ENCODE data around the gene S100A3. TPM values are rescaled to one million over a fixed set of nuclear protein-coding genes. Genes with fewer than 3 reads are reported as not detected.
A peak's percentile ranks its signal among the peaks of the same experiment; 100 is the strongest.
"Not testable (repeated sequence)": the region's sequence is repeated elsewhere in the genome, so short reads cannot be mapped to it uniquely, and the experiment has no call there.

Gene S100A3, protein sequence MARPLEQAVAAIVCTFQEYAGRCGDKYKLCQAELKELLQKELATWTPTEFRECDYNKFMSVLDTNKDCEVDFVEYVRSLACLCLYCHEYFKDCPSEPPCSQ
- total RNA-seq, result not detected
- long read RNA-seq, result 0 reads

DNA sequence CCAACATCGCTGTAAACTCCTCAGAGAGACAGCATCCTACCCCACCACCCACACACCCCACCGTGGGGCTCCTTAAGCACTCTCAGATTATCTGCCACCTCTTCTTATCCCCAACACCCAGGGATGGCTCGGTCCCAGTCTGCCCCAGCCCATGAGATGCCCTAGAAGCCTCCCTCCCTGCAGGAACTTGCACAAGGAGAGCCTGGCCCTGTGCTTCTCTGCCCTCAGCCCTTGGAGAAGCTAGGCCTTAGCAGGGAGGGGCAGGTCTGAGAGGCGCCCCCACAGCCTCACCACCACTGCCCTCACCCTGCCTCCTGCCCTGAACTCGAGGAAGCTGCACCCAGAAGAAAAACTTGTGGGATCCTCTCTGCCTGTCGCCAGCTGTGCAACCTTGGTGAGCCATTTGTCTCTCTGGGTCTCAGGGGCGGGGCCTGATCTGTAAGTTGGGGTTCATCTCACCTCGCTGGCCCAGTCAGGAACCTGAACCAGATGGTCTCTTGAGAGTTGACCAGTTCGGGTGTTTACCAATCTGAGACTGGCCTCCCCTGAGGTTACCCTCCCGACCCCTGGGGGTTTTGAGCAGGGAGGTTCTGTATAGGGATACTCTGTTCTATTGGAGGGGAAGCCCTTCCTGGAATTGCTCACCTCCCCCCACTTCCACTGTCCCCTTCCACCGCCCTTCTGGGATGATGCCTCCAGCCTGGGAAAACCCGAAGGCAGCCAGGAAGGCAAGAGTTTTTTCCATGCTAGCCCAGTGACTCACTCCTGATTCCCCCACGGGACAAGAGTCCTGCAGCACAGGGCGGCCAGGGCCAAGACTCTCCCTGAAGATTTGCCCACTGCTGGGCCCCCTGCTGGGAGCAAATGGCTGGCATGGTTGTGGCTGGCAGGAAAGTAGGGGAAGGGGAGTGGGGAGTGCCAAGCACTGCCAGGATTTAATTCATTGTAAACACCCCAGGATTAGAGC lies at the start of gene S100A3:
Gene S100A3, minus strand, starts transcription at position 537 of the 967 bp plus-strand sequence. CDS start 773 bp downstream, outside the sequence.
- intact Hi-C loops (cut with DNase I, micrococcal nuclease), result no loop called here
- DNase-seq (peak in 1 of 2 donors; percentile 59), ATAC-seq (no peak)

DNA sequence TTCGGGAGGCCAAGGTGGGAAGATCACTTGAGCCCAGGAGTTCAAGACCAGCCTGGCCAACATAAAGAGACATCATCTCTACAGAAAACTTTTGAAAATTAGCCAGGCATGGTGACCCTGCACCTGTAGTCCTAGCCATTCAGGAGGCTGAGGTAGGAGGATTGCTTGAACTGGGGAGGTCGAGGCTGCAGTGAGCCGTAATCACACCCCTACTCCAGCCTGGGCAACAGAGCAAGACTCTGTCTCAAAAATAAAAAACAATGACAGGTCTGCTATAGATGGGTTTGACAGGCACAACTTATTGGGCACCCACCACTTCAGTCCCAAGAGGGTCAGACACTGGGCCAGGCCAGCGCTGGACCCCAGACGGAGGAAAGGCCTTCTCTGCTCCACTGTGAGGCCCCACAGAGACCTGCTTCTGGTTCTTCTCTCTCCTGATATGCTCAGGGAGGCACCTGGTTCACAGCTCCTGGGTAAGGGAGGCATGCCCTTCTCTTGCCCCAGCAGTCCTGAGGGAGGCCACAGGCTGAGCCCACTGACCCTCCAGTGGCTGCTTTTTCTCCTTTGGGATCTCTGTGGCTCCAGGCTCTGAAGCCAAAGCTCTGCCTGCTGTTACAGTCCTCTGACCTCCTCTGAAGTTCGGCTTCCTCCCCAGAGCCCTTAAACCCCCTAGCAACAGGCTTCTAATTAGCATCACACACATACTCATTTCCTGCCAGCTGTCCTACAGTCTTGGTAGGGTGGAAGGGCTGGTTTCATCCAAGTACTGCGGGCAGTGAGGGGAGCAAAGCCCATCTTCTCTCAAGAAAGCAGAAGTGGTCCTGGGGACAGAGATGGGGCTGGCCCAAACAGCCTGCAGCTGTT lies 49.5 kb upstream of the S100A3 start:
- DNase-seq (no peak), ATAC-seq (peak; percentile 34)
- intact Hi-C loops (cut with DNase I, micrococcal nuclease), result no loop called here

DNA sequence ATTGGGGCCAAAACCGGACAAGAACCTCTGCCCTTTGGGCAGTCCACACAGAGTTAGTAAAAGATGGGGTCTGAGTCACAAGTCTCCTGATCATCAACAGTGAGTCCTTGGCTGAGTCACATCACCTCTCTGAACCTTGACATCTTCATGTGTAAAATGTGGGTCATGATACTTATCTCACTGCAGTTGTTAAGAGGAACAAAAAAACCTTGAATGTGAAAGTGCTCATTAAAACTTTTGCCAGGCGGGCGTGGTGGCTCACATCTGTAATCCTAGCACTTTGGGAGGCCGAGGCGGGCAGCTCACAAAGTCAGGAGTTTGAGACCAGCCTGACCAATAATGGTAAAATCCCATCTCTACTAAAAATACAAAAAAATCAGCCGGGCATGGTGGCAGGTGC lies 48.1 kb upstream of the S100A3 start:
- ATAC-seq, result peak; percentile 84
- intact Hi-C loops (cut with DNase I, micrococcal nuclease), result no loop called here
- DNase-seq, result no peak

DNA sequence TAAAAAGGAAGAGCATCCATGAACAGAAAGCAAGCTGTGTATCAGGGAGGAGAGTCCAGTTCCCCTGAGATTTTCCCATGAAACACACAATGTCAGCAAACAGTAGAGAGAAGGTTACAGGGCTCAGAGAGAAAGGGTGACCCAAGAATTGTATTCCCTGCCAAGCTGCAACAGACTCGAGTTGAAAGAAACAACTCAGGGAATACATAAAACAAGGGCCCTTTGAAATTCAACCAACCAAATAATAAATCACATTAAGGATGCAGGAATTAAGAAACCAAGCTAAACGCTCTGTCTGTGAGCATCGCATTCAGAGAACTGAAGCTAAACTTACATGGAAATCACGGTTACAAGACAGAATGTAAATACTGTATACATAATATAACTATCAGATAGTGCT lies 43.7 kb upstream of the S100A3 start:
- intact Hi-C loops (cut with DNase I, micrococcal nuclease), result no loop called here
- DNase-seq, result no peak
- no peak for ATAC-seq

DNA sequence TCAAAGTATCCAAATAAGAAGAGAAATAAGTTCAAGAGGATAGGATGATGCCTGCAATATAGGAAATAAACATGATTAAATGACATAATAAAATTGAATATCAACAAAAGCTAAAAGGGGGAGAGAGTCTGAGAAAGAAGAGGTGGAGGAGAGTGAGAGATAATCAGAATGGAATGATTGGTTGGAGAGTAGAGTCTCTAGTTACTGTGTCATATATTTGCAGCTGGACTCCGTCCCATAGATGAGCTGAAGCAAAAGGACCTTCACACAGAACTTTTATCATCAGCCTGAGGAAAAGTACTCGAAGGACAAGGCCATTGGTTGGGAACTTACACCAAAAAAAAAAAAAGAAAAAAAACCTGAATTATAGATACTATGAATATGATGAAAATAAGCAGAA lies 39.4 kb upstream of the S100A3 start:
- DNase-seq (no peak), ATAC-seq (no peak)

DNA sequence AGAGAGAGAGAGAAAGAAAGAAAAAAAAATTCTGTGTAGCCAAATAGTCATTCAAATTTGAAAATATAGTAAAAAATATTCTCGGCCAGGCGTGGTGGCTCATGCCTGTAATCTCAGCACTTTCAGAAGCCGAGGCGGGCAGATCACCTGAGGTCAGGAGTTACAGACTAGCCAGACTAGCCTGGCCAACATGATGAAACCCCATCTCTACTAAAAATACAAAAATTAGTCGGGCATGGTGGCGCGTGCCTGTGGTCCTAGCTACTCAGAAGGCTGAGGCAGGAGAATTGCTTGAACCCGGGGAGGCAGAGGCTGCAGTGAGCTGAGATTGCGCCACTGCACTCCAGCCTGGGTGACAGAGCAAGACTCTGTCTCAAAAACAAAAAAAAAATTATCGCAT lies 39.0 kb upstream of the S100A3 start:
- ATAC-seq; DNase-seq; intact Hi-C loops (cut with DNase I, micrococcal nuclease): not testable (repeated sequence)

More for the DNA sequence above, 39.4 kb upstream of the S100A3 start:
- intact Hi-C loops (cut with DNase I, micrococcal nuclease), result no loop called here

DNA sequence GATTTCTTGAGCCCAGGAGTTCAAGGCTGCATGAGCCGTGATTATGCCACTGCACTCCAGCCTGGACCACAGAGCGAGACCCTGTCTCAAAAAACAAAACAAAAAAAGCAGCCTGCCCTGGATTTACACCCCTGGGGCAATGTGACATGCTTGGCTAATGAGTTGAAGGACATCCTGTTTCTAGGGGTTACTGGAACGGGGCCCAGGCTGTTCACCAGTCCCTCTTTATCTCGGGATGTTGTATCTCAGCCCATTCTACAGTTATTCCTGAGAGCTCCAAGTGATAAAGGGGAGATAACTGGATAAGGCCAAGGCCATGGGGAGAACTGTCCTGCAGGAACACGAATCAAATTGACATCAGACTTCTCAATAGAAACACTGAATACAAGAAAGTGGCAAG lies 38.3 kb upstream of the S100A3 start:
- DNase-seq (no peak), ATAC-seq (no peak)

DNA sequence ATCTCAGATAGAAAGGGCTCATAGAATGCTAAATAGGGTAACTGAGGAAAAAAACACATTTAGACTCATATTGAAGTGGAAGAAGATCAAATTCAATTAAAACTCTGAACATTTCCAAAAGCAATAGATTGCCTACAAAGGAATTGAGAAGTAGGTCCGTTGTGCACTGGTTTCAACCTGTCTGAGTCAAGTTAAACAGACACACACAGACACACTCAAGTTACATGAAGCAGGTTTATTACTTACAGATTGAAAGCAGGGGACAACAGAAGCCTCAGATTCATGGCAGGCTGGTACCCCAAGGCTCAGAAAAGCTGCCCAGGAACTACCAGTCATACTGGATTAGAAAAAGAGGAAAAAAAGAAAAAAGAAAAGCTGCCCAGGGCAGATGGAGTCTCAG lies 37.3 kb upstream of the S100A3 start:
- DNase-seq (no peak), ATAC-seq (no peak)
- intact Hi-C loops (cut with DNase I, micrococcal nuclease), result no loop called here

More for the DNA sequence above, 38.3 kb upstream of the S100A3 start:
- intact Hi-C loops (cut with DNase I, micrococcal nuclease), result no loop called here

DNA sequence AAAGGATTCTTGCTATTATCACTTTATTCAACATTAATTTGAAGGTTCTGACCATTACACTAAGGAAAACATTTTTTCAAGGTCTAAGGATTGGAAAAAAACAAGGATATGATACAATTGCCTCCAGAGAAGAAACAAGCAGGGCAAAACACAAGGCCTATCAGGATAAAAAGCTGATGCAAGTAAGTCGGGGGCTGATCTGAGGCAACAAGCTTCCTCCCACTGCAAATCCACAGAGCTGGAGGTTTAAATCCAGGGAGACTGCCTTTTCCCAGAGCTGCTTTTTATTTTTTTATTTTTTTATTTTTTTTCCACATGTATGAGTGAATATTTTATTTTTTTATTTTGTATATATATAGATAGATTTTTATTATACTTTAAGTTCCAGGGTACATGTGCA lies 35.9 kb upstream of the S100A3 start:
- ATAC-seq, result no peak
- DNase-seq, result no peak
- intact Hi-C loops (cut with DNase I, micrococcal nuclease), result no loop called here

DNA sequence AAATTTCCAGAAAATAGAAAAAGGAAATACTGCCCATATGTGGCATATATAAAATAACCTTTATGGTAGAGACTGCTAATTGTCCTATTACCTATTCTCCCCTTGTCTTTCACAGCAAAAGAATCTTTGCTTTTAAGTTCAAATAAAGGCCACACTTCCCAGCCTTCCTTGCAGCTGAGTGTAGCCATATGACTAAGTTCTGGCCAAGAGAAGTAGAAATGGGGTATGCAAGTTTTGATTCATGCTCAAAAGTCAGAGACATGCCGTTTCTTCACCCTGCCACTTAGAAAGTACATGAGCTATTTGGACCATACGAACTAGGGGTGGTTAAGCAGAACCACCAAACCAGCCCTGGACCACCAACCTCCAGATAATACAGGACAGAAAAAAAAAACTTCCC lies 34.9 kb upstream of the S100A3 start:
- intact Hi-C loops (cut with DNase I, micrococcal nuclease), result no loop called here
- no peak for DNase-seq
- no peak for ATAC-seq

DNA sequence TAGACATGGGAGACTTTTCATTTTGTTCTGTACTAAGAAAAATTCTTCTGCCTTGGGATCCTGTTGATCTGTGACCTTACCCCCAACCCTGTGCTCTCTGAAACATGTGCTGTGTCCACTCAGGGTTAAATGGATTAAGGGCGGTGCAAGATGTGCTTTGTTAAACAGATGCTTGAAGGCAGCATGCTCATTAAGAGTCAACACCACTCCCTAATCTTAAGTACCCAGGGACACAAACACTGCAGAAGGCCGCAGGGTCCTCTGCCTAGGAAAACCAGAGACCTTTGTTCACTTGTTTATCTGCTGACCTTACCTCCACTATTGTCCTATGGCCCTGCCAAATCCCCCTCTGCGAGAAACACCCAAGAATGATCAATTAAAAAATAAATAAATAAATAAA lies 34.5 kb upstream of the S100A3 start:
- DNase-seq; ATAC-seq; intact Hi-C loops (cut with DNase I, micrococcal nuclease): not testable (repeated sequence)

DNA sequence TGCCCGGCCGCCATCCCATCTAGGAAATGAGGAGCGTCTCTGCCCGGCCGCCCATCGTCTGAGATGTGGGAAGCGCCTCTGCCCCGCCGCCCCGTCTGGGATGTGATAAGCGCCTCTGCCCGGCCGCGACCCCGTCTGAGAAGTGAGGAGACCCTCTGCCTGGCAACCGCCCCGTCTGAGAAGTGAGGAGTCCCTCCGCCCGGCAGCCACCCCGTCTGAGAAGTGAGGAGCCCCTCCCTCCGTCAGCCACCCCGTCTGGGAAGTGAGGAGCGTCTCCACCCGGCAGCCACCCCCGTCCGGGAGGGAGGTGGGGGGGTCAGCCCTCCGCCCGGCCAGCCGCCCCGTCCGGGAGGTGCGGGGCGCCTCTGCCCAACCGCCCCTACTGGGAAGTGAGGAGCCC lies 33.8 kb upstream of the S100A3 start:
- intact Hi-C loops (cut with DNase I, micrococcal nuclease); DNase-seq; ATAC-seq: not testable (repeated sequence)

DNA sequence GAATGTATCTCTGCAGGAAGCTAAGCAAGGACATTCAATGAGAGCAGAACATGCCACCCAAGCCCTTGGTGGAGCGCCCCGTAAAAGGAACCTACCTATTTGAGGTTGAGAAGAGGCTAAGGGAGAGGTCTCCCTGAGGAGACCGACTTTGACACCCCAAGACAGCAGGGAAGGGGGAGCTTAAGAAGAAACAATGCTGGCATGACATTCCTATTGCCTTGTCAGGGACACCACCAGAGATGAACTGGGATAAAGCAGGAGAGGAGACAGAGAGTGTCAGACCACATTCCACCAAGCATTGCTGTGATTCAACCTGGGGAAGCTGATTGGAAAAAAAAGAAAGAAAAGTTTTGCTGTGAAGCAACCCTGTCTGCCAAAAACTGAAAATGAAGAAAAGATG lies 29.9 kb upstream of the S100A3 start:
- DNase-seq (no peak), ATAC-seq (no peak)
- intact Hi-C loops (cut with DNase I, micrococcal nuclease), result no loop called here

DNA sequence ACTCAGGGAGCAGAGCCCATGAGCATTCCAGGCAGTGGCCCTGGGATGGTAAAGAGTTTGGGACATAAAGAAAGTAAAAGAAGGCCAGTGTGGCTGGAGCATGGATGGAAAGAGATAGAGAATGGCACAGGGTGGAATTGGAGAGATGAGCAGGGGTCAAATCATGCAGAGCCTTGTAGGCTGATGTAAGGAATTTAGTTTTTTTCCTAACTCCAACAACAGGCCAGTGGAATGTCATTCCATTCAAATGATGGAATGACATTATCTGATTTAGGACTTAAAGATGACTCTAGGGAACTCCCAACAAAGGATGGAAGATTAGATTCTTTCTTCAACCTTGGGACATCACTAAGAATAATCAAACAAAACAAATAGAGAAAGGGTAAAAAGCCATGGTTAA lies 29.4 kb upstream of the S100A3 start:
- intact Hi-C loops (cut with DNase I, micrococcal nuclease), result no loop called here
- ATAC-seq, result no peak
- DNase-seq, result no peak

DNA sequence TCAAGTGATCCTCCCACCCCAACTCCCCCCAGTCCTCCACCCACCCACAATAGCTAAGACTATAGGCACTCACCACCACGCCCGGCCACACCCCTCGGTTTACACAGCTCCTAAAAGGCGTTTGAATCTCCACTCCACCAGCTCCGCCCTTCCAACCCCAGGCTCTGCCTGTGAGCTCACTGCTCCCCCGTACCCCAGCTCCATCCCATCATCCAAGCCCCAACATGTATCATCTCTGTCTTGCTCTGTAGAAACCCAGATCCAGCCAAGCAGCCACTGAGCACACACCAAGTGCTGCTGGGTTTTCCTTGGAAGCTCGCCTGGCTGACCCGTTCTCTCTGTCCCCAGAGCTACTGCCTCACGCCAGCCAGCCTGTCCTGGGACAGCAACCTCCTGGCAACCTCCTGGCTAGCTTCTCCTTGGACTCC lies 28.6 kb upstream of the S100A3 start:
- peak; percentile 49 to 73 for DNase-seq
- peak; percentile 81 for ATAC-seq
- intact Hi-C loops (cut with DNase I, micrococcal nuclease), result no loop called here

DNA sequence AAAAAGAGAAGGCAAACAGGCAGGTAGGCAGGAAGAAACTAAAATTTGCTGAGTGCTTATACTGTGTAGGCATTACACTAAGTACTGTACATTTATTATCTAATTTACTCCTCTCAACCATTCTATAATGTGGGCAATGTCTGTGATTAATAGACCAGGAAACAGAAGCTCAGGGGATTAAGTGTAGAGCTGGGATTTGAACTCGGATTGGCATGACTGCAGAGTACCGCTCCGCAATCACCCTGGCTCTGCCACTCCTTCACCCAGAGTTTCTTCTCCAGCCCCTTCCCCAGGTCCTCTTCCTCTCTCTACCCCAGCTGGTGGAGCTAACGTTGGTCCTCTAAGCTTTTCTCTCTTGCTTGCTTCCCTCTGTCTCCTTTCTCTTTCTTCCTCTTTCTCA lies 28.1 kb upstream of the S100A3 start:
- DNase-seq, result no peak
- ATAC-seq, result peak; percentile 2
- intact Hi-C loops (cut with DNase I, micrococcal nuclease), result no loop called here

DNA sequence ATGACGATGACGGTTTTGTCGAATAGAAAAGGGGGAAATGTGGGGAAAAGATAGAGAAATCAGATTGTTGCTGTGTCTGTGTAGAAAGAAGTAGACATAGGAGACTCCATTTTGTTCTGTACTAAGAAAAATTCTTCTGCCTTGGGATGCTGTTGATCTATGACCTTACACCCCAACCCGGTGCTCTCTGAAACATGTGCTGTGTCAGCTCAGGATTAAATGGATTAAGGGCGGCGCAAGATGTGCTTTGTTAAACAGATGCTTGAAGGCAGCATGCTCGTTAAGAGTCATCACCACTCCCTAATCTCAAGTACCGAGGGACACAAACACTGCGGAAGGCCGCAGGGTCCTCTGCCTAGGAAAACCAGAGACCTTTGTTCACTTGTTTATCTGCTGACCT lies 26.4 kb upstream of the S100A3 start:
- ATAC-seq; DNase-seq; intact Hi-C loops (cut with DNase I, micrococcal nuclease): not testable (repeated sequence)

DNA sequence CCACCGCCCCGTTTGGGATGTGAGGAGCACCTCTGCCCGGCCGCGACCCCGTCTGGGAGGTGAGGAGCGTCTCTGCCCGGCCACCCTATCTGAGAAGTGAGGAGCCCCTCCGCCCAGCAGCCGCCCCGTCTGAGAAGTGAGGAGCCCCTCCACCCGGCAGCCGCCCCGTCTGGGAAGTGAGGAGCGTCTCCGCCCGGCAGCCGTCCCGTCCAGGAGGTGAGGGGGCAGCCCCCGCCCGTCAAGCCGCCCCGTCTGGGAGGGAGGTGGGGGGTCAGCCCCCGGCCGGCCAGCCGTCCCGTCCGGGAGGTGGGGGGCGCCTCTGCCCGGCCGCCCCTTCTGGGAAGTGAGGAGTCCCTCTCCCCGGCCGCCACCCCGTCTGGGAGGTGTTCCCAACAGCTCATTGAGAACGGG lies 26.0 kb upstream of the S100A3 start:
- DNase-seq; intact Hi-C loops (cut with DNase I, micrococcal nuclease); ATAC-seq: not testable (repeated sequence)

DNA sequence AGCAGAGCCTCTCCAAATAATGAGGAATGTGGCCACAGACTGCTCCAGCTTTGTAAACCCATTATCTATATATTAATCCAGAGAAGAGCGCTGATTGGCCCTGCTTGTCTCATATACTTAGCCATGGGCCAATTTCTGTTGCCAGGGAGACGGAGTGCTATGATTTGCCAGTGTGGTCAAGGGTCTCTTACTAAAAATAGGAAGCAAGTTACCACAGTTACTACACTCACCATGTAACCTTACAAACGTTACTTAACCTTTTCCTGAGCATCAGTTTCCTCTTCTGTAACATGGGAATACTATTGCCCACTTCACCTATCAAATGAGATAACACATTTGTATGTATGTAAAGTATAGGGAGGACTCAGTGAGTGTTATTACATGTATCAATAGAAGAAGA lies 24.3 kb upstream of the S100A3 start:
- intact Hi-C loops (cut with DNase I, micrococcal nuclease), result no loop called here
- DNase-seq (no peak), ATAC-seq (no peak)

Measured in left colon (tissue), 2 donors.